ENCODE measurements around the gene AFTPH. TPM values are rescaled to one million over a fixed set of nuclear protein-coding genes. Genes with fewer than 3 reads are reported as not detected.

AFTPH gene
- total RNA-seq, 3 donors from 2014 or later (not counting 1 experiment from before 2014, with no cell fraction given), result 28.9 to 39.6 (median 39.5) TPM

DNA sequence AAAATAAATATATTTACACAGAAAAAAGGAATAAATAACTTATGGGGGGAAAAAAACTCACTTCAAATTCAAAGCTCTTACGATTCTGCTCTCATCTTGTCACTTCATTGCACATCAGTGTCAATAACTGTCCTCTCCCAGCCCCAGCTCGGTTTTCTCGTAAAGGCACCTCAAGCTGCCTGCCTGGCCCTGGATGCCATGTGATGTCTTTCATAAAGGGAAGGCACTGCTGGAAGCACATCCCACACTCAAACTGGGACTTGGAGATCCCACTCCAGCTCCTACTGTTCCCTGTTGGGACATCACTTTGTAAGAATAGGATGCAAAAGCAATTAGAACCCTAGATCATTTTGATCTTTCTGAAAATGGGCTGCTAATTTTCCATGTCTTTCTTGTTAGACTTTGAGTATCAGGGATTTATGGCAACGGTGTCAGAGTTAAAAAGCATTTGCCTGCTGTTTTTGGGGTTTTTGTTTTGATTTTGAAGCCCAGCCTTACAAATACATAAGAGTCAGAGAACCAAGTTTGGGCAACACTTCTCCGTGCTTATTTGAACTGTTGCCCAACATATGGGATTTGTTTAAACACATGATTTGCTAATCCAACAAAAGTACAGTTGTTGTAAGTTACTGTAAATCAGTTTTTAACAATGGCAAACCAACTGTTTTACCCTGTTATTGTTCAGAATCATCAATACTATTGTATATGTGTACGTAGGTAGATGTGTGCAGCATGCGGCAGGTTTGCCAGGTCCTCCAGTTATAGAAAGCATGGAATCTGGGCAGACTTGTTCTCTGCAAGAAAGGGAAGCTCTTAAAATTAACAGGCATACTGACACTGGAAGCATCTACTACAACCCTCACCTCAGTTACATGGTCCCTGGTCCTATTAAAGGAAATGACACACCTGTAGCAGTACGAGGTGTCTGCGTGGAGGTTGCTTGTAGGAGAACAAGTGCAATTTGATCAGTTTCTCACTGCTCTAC lies 109.0 kb downstream of the AFTPH start:
- peaks cover 17% of the 10 kb centered on the region for H3K36me3 Mint-ChIP-seq

DNA sequence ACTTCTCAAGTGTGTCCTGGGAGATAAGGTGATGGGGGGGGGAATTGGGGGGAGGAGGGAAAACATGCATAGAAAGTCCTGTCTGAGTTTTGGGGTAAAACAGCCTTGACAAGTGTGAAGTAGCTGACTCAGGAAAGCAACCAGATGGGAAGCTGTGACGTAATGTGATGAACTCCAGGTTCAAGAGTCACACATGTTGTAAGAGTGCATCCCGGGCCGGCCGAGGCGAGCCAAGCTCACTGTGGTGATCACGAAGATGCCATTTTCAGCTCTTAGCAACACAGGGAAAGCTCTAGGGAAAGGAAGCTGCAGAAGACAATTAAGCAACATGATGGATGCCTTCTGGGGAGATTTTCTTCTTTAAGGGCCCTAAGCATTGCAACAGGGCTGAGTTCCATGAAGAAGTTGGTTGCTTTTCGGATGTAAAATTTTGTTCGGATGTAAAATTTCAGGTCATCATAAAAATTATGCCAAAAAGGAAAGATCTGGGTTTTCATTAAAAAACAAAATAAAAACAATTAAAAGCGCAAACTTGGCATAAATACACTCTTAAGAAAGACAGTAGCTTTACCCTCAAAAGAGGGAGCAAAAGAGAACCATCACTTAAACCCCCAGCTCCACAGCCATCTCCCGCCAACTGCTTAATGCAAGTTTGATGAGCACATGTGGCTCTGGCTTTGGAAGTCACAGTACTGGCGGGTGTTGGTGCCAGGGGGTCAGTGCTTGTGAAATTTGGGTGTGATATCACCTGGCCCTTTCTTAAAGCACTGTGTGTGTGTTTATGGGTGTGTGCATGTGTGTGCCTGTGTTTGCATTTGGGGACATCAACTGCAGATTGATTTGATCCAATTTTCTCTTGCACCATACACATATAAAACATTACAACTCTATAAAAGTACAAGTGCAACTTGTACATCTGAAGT lies 110.5 kb downstream of the AFTPH start:
- Mint-ChIP-seq H3K27ac (peak overlapping the region in 1 of 2 donors; percentile 80), H3K36me3 (peaks cover 17% of the 10 kb centered on the region), H3K9me3 (no peaks in the 10 kb centered on the region), H3K4me1 (peaks cover 38 to 50% of the 10 kb centered on the region in 2 donors), H3K4me3 (no peak overlapping the region), H3K27me3 (ENCODE audit: low read depth in 2 of 2) (no peaks in the 10 kb centered on the region)
- H3K27me3 ChIP-seq (ENCODE audit: control insufficient read depth, insufficient read depth, low read length), result no peaks in the 10 kb centered on the region
- H3K36me3 ChIP-seq (ENCODE audit: control insufficient read depth, insufficient read depth, low read length), result peaks cover 29% of the 10 kb centered on the region
- ATAC-seq (no peak), DNase-seq (no peak)
- H3K4me1 ChIP-seq (ENCODE audit: control insufficient read depth, insufficient read depth, low read length), result peaks cover 22% of the 10 kb centered on the region
- H3K27ac ChIP-seq (ENCODE audit: low read length), result no peak overlapping the region
- intact Hi-C loops (cut with micrococcal nuclease), result no loop called here
- no peaks in the 10 kb centered on the region for H3K9me3 ChIP-seq (ENCODE audit: control insufficient read depth, insufficient read depth, low read length)
- 99% methylated on average over 11 of the region's 11 CpGs for WGBS (ENCODE audit: insufficient coverage)
- TF ChIP-seq, protein P1, sequence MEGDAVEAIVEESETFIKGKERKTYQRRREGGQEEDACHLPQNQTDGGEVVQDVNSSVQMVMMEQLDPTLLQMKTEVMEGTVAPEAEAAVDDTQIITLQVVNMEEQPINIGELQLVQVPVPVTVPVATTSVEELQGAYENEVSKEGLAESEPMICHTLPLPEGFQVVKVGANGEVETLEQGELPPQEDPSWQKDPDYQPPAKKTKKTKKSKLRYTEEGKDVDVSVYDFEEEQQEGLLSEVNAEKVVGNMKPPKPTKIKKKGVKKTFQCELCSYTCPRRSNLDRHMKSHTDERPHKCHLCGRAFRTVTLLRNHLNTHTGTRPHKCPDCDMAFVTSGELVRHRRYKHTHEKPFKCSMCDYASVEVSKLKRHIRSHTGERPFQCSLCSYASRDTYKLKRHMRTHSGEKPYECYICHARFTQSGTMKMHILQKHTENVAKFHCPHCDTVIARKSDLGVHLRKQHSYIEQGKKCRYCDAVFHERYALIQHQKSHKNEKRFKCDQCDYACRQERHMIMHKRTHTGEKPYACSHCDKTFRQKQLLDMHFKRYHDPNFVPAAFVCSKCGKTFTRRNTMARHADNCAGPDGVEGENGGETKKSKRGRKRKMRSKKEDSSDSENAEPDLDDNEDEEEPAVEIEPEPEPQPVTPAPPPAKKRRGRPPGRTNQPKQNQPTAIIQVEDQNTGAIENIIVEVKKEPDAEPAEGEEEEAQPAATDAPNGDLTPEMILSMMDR (IDR thresholded peaks at IDR 0.05), result no peak
- H3K4me3 ChIP-seq (ENCODE audit: low read length), result no peak overlapping the region

More for the DNA sequence above, 109.0 kb downstream of the AFTPH start:
- 97% methylated on average over 7 of the region's 9 CpGs for WGBS (ENCODE audit: insufficient coverage)
- H3K27ac Mint-ChIP-seq, result no peak overlapping the region
- Histone ChIP-seq H3K9me3 (ENCODE audit: control insufficient read depth, insufficient read depth, low read length) (no peaks in the 10 kb centered on the region), H3K4me1 (ENCODE audit: control insufficient read depth, insufficient read depth, low read length) (peaks cover 22% of the 10 kb centered on the region), H3K27me3 (ENCODE audit: control insufficient read depth, insufficient read depth, low read length) (no peaks in the 10 kb centered on the region), H3K36me3 (ENCODE audit: control insufficient read depth, insufficient read depth, low read length) (peaks cover 29% of the 10 kb centered on the region), H3K4me3 (ENCODE audit: low read length) (no peak overlapping the region), H3K27ac (ENCODE audit: low read length) (no peak overlapping the region)
- intact Hi-C loops (cut with micrococcal nuclease), result no loop called here
- H3K9me3 Mint-ChIP-seq, result no peaks in the 10 kb centered on the region
- no peak overlapping the region for H3K4me3 Mint-ChIP-seq
- no peaks in the 10 kb centered on the region for H3K27me3 Mint-ChIP-seq (ENCODE audit: low read depth in 2 of 2)
- peaks cover 31 to 51% of the 10 kb centered on the region in 2 donors for H3K4me1 Mint-ChIP-seq
- ATAC-seq, result no peak
- no peak for DNase-seq
- TF ChIP-seq, protein P1 (IDR thresholded peaks at IDR 0.05), result no peak

DNA sequence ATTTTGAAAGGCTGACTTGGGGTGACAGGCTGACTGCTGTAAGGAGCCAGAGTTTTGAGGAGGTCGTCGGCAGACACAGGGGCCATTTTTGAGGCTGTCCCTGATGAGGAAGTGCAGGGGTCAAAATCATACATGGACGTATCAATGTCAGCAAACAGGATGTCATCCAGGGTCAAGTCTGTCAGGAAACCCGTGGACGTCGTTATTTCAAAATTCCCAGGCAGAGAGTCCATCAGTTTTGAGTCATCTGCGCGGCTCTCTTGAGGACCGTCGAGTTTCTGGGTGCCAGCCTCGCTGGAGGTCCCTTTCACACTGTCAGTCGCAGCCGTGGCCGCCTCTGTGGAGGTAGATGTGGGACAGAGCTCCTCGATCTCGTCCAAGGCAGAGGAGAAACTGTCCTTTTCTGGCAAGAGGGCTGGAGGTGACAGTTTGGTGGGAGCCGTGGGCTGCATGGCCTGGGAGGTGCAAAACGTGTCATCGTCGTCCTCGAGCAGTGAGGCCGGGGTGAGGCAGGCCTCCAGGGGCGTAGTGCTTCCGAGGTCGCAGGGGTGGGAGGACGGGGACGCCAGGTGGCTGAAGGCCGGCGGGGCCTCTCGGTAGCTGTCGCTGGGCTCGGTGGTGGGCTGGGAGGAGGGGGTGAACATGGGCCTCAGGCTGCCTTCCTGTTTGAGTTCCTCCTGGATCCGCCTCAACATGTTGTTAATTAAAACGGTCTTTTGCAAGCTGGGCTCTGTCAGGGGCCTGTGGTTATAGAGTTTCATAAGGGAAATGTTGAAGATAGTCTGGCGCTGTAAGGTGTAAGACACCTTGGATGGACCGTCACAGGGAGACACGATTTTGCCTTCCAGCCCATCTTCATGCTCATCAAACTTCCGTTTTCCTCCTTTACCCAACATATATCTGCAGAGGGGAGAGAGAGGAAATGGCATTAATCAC lies 112.1 kb downstream of the AFTPH start:
- no peaks in the 10 kb centered on the region for H3K27me3 ChIP-seq (ENCODE audit: control insufficient read depth, insufficient read depth, low read length)
- no peaks in the 10 kb centered on the region for H3K9me3 Mint-ChIP-seq
- 42% methylated on average over 34 of the region's 38 CpGs for WGBS (ENCODE audit: insufficient coverage)
- peak in 1 of 2 donors; percentile 42 for DNase-seq
- peaks cover 54 to 58% of the 10 kb centered on the region in 2 donors for H3K4me1 Mint-ChIP-seq
- H3K4me3 Mint-ChIP-seq, result peak overlapping the region; percentile 62
- peak; percentile 45 to 60 (median 56) for ATAC-seq
- H3K36me3 ChIP-seq (ENCODE audit: control insufficient read depth, insufficient read depth, low read length), result peaks cover 25% of the 10 kb centered on the region
- no peaks in the 10 kb centered on the region for H3K9me3 ChIP-seq (ENCODE audit: control insufficient read depth, insufficient read depth, low read length)
- TF ChIP-seq, protein P1 (IDR thresholded peaks at IDR 0.05), result no peak
- H3K27ac Mint-ChIP-seq, result peak overlapping the region; percentile 80 to 90
- H3K4me1 ChIP-seq (ENCODE audit: control insufficient read depth, insufficient read depth, low read length), result peaks cover 35% of the 10 kb centered on the region
- intact Hi-C loops (cut with micrococcal nuclease), result no loop called here
- H3K27ac ChIP-seq (ENCODE audit: low read length), result peak overlapping the region; percentile 70
- H3K36me3 Mint-ChIP-seq, result peaks cover 12% of the 10 kb centered on the region
- H3K27me3 Mint-ChIP-seq (ENCODE audit: low read depth in 2 of 2), result no peaks in the 10 kb centered on the region
- H3K4me3 ChIP-seq (ENCODE audit: low read length), result no peak overlapping the region

All from natural killer cell (primary cell).